Stimulated activated CD4-positive, alpha-beta T cell treated with anti-CD3 and anti-CD28 coated beads, Interleukin-15, amount 100 ng/mL, for 1 hour (primary cell): Measurements from ENCODE around the gene EVI2A.
A peak's percentile ranks its signal among the peaks of the same experiment; 100 is the strongest.
"Not testable (repeated sequence)": the region's sequence is repeated elsewhere in the genome, so short reads cannot be mapped to it uniquely, and the experiment has no call there.

Source experiments
- DNase-seq, 2 donors: peaks; one replicate each; pipeline ENCODE4 v3.0.0-alpha.2; 2020; ENCODE audit warnings: low read depth in 1 of 2, low spot score in 1 of 2

The EVI2A gene, protein sequence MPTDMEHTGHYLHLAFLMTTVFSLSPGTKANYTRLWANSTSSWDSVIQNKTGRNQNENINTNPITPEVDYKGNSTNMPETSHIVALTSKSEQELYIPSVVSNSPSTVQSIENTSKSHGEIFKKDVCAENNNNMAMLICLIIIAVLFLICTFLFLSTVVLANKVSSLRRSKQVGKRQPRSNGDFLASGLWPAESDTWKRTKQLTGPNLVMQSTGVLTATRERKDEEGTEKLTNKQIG

DNA sequence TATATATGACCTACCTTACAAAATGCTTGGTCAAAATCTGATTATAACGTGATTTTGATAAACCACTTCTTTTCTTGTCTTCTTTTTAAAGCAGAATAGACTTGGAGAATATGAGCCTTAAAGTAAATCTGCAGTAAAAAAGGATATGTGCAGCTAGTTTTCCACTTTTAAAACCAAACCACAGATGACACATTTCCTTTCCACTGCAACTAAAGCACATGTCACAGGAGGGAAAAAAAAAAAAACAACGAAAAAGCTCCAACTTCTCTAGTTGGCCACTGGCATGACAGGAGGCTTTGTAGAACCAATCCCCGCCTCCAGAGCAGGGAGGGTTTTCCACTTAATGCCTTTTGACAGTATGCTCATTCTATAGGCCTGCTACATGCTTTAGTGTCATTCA, at the start of gene EVI2A:
TSS of gene EVI2A (minus strand) at position 142 of the 400 bp plus-strand sequence. CDS start 2,609 bp downstream, outside the sequence.
- peak in 1 of 2 donors; percentile 38 for DNase-seq

GRCh38 chr17:31369266-31369665, 47.8 kb upstream of the EVI2A start:
- DNase-seq, result no peak

GRCh38 chr17:31366088-31366487, 44.7 kb upstream of the EVI2A start:
- no peak for DNase-seq

DNA sequence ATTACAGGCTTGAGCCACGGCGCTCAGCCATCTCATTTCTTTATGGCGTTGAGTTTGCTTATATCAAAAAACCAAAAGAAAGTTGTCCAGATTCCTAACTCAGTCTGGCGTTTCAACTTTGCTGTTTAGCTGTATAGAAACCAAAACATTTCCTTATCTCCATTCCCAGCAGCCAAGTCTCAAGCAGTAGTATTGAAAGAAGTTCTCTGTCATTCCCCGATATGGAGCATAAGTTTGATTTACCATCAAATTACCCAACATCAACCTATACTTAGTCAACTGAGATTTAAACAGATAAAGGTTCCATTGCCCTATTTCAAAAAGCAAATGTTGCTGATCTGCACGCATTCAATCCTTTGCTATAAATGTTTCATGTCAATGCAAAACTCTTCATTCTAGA, 42.6 kb upstream of the EVI2A start:
- DNase-seq, result no peak

- DNase-seq, result no peak
Observed at GRCh38 chr17:31357839-31358394, 36.5 kb upstream of the EVI2A start.

- DNase-seq, result no peak
Observed at GRCh38 chr17:31357091-31357490, 35.7 kb upstream of the EVI2A start.

DNA sequence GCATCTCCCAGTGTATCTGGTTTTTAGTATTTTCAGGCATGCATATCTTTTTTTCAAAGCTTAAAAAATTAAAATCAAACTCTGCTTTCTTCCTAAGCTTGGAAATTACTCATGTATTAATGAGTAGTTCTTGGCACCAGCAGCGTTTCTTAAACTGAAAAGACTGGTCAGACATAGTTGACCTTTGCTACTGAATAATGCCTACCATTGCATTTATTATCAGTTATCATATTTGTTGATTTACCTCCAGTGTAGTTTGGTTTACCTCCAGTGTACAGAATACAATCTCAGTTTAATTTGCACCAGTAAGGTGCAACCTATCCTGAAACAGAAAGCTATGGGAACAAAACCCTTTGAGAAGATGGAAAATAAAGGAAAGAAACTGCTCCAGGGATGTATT, 34.5 kb upstream of the EVI2A start:
- no peak for DNase-seq

DNA sequence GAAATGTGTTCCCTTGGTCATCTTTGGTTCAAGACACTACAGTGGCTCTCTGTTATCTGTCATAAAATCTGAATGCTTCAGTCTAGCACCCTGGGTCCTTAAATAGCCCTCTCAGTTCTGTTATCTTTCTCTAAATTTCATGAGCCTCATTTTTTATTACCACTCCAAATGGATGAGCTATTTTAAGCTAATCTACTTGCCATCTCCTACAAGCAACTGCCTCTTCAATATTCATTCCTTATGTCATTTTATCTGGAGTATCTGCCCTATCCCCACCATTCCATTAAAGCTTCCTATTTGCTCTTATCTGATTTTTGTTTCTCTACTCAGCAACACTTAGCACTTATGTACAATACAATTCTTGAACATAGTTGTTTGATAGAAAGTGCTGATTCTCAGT, 28.0 kb upstream of the EVI2A start:
- no peak for DNase-seq

GRCh38 chr17:31345191-31345747, 23.8 kb upstream of the EVI2A start:
- not testable (repeated sequence) for DNase-seq

GRCh38 chr17:31339906-31340661, 18.7 kb upstream of the EVI2A start:
- DNase-seq, result no peak

GRCh38 chr17:31329221-31329620, 7.8 kb upstream of the EVI2A start:
- no peak for DNase-seq

- DNase-seq, result no peak
Observed at GRCh38 chr17:31328160-31328535, 6.7 kb upstream of the EVI2A start.

DNA sequence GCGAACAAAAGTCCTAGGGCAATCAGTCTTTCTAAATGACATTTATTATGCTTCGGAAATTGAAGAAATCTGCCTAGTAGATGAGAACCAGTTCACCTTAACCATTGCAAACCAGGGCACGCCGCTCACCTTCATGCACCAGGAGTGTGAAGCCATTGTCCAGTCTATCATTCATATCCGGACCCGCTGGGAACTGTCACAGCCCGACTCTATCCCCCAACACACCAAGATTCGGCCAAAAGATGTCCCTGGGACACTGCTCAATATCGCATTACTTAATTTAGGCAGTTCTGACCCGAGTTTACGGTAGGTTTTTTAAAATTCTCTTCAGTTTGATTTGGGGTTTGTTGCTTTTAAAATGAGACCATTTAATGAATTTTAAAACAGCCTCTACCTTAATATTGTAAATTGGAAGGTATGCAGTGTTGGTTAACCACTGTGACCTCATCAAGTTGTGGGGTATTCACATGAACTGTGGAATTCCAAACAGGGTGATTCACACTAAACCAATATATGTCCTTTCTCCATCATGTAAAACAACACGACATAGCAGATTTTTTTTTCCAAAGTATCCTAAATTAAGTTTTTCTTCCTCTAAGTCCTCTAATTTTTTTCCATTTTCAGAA, 6.2 kb upstream of the EVI2A start:
- no peak for DNase-seq

GRCh38 chr17:31323551-31323950, 2.1 kb upstream of the EVI2A start:
- DNase-seq, result no peak

DNA sequence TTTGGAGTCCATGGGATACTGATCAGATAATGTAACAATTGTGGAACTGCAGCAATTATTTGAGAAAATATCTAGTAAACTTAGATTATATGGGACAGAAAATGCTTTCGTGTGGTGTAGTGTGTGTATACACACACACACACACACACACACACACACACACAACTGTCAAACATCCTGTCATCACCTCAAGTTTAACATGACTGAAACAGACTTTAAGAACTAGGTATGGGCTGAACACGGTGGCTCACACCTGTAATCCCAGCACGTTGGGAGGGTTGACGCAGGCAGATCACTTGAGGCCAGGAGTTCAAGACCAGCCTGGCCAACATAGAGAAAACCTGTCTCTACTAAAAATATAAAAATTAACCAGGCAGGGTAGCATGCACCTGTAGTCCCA, 544 bp upstream of the EVI2A start:
- no peak for DNase-seq

GRCh38 chr17:31320791-31321190, 631 bp downstream of the EVI2A start:
- DNase-seq, result no peak

- DNase-seq, result no peak
Observed at GRCh38 chr17:31320241-31320640, 1.2 kb downstream of the EVI2A start.

DNA sequence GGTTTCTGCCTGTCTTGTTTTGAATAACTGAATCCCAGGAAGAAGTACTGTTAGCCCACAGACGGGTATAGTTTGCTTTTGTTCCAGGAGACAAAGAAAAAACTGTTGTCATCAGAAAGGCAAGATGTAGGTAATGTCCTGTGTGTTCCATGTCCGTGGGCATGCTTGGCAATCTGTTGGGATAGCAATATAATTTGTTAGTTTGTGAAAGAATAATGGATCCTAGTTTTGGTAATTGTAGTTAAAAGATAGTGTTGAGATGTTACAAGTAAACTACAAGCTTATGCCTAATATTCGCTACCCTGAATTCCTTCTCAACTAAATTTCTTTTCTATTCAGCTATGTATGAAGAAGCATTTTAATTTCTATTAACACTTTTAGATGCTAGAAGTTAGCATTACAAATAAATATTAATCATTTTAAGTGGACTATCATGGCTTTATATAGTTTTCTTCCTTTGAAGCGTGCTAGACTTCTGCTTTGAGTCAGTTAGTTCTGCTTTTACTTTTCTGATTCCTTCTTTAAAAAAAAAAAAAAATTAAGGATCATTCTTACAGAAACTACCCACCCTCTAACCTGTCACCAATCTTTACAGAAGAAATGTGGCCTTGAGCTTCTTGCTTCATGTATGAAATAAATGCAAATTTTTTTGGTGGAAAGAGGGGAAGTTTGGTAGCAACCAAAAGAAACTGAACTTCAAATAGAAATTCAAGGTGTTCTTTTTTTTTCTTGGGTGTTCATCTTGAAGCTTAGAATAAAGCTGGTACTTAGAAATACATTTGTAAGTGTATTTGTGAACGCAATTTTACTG, 2.4 kb downstream of the EVI2A start:
- no peak for DNase-seq

DNA sequence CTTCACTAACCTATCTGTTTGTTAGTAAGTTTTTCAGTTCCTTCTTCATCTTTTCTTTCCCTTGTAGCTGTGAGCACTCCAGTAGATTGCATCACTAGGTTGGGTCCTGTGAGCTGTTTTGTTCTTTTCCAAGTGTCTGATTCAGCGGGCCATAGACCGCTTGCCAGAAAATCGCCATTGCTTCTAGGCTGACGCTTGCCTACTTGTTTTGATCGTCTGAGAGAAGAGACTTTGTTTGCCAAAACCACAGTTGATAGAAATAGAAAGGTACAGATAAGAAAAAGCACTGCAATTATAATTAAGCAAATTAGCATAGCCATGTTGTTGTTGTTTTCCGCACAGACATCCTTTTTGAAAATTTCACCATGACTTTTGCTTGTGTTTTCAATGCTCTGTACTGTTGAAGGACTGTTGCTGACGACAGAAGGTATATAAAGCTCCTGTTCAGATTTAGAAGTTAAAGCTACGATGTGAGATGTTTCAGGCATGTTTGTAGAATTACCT, 3.1 kb downstream of the EVI2A start:
- peak in 1 of 2 donors; percentile 17 for DNase-seq

DNA sequence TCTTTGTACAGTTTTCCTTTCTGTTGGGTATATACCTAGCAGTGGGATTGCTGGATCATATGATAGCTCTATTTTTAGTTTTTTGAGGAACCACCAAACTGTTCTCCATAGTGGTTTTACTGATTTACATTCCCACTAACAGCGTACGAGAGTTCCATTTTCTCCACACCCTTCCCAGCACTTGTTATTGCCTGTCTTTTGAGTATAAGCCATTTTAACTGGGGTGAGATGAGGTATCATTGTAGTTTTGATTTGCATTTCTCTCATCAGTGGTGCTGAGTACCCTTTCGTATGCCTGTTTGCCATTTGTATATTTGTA, 6.7 kb downstream of the EVI2A start:
- no peak for DNase-seq
